GM12878 (cell line): ENCODE data around the gene DCPS. TPM values are rescaled to one million over a fixed set of nuclear protein-coding genes. Genes with fewer than 3 reads are reported as not detected.

Source experiments
- BHLHE40 ChIP-seq, 2 experiments: fragments of 450-650 bp in 1 of 2; IDR thresholded peaks; 2 replicates each; pipeline ENCODE4 v1.6.1; 2011 to 2017; ENCODE audit warnings: low read depth in 2 of 2, borderline replicate concordance in 1 of 2, improper control_type of control experiment in 1 of 2, low read length in 1 of 2, mild to moderate bottlenecking in 1 of 2
- EP300 ChIP-seq, 2 experiments: fragments of 150-350 bp in 1 of 2; IDR thresholded peaks; 2 replicates each; pipeline ENCODE4 v1.6.1; 2011 to 2012; ENCODE audit warnings: low read depth in 2 of 2, low read length in 2 of 2, borderline replicate concordance in 1 of 2, improper control_type of control experiment in 1 of 2, inconsistent platforms in 1 of 2; ENCODE audit not compliant: control insufficient read depth in 1 of 2
- ZNF207 ChIP-seq: fragments of 450-650 bp; IDR thresholded peaks from 2 replicates; pipeline ENCODE4 v1.6.1; 2014; ENCODE audit warnings: antibody characterized with exemption, mild to moderate bottlenecking, borderline replicate concordance
- polyA plus RNA-seq, 11 experiments: library from polyadenylated mRNA; depleted of rRNA in 4 of 11; unstranded in 6 of 11; stranded (reverse) in 5 of 11; fragments of >200 nt; fragmentation: Nextera tagmentation in 4 of 11; fragmentation: Illumina TruSeq in 1 of 11; extraction: Ambion mirVana in 4 of 11; extraction: Trizol in 1 of 11; gene quantifications; 1 replicate in 1 of 11; 2 replicates in 10 of 11; pipeline versions ENCODE4 v1.2.1 to v1.2.3, GENCODE V29; 2011 to 2016; ENCODE audit warnings: inconsistent platforms in 2 of 11, missing spikeins in 2 of 11, low read depth in 1 of 11
- total RNA-seq, 4 experiments: library from RNA; depleted of rRNA in 3 of 4; stranded (reverse); fragments of >200 nt in 3 of 4; fragmentation: Illumina TruSeq in 1 of 4; extraction: Trizol in 1 of 4; gene quantifications; 2 replicates each; pipeline versions ENCODE4 v1.2.1 to v1.2.3, GENCODE V29; 2013 to 2021
- TF ChIP-seq, protein P1 (sequence below): IDR thresholded peaks from 2 replicates; pipeline ENCODE4 v1.6.1; 2011; ENCODE audit warnings: borderline replicate concordance, low read depth, mild to moderate bottlenecking, moderate library complexity, mixed read lengths, low read length; ENCODE audit not compliant: insufficient read depth; ENCODE audit errors: extremely low read length
- TF ChIP-seq, protein P2 (sequence below): fragments of 450-650 bp; IDR thresholded peaks from 2 replicates; pipeline ENCODE4 v1.6.1; 2017; ENCODE audit warnings: mild to moderate bottlenecking, moderate library complexity
- TF ChIP-seq, protein P3 (sequence below): IDR thresholded peaks from 2 replicates; pipeline ENCODE4 v1.6.1; 2011; ENCODE audit warnings: low read depth, low read length, improper control_type of control experiment, borderline replicate concordance

DCPS gene
- total and polyA plus RNA-seq, 10 of the 15 experiments (the other 5 are each of a cell fraction or from before 2014, with no cell fraction given) = 23.5 to 101 (median 67.4) TPM

DNA sequence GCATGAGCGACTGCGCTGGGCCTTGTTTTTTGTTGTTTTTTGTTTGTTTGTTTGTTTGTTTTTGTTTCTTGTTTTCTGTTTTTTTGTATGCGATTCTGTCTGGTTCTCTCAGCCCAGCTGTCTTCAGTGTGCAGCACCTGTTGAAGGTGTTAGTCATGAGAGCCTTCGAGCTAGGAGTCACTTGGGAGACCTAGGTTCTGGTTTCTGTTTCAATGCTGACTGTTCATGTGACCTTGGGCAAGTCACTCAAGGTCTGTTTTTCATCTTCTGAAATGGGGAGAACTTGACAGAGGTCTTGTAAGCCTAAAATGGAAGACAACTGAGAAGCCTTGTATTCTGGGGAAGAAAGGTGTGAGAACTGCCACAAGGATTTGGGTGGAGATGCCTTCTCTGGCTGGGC is 1.8 kb downstream of the DCPS start (continued):
- TF ChIP-seq, protein P1, sequence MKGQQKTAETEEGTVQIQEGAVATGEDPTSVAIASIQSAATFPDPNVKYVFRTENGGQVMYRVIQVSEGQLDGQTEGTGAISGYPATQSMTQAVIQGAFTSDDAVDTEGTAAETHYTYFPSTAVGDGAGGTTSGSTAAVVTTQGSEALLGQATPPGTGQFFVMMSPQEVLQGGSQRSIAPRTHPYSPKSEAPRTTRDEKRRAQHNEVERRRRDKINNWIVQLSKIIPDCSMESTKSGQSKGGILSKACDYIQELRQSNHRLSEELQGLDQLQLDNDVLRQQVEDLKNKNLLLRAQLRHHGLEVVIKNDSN = peak; percentile 5
- peak; percentile 47 to 64; a peak in 2 of 4 replicates for TF ChIP-seq BHLHE40 (IDR thresholded peaks at IDR 0.05; ENCODE audit: borderline replicate concordance in 1 of 2, low read depth in 2 of 2, low read length in 1 of 2)
- peak in 1 of 2 experiments; percentile 27; a peak in 1 of 4 replicates for TF ChIP-seq EP300 (IDR thresholded peaks at IDR 0.05; ENCODE audit: borderline replicate concordance in 1 of 2, control insufficient read depth in 1 of 2, low read depth in 2 of 2, low read length in 2 of 2)
- TF ChIP-seq, protein P2, sequence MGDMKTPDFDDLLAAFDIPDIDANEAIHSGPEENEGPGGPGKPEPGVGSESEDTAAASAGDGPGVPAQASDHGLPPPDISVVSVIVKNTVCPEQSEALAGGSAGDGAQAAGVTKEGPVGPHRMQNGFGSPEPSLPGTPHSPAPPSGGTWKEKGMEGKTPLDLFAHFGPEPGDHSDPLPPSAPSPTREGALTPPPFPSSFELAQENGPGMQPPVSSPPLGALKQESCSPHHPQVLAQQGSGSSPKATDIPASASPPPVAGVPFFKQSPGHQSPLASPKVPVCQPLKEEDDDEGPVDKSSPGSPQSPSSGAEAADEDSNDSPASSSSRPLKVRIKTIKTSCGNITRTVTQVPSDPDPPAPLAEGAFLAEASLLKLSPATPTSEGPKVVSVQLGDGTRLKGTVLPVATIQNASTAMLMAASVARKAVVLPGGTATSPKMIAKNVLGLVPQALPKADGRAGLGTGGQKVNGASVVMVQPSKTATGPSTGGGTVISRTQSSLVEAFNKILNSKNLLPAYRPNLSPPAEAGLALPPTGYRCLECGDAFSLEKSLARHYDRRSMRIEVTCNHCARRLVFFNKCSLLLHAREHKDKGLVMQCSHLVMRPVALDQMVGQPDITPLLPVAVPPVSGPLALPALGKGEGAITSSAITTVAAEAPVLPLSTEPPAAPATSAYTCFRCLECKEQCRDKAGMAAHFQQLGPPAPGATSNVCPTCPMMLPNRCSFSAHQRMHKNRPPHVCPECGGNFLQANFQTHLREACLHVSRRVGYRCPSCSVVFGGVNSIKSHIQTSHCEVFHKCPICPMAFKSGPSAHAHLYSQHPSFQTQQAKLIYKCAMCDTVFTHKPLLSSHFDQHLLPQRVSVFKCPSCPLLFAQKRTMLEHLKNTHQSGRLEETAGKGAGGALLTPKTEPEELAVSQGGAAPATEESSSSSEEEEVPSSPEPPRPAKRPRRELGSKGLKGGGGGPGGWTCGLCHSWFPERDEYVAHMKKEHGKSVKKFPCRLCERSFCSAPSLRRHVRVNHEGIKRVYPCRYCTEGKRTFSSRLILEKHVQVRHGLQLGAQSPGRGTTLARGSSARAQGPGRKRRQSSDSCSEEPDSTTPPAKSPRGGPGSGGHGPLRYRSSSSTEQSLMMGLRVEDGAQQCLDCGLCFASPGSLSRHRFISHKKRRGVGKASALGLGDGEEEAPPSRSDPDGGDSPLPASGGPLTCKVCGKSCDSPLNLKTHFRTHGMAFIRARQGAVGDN = peak; percentile 43; the same call in 1 of the 2 replicates
- TF ChIP-seq ZNF207 = 0 out of 2 replicates have a peak, but pooled peaks have one; percentile 31
- TF ChIP-seq, protein P3, sequence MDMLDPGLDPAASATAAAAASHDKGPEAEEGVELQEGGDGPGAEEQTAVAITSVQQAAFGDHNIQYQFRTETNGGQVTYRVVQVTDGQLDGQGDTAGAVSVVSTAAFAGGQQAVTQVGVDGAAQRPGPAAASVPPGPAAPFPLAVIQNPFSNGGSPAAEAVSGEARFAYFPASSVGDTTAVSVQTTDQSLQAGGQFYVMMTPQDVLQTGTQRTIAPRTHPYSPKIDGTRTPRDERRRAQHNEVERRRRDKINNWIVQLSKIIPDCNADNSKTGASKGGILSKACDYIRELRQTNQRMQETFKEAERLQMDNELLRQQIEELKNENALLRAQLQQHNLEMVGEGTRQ = peak; percentile 51; the same call in 1 of the 2 replicates
